Left colon (tissue), 2 donors: ENCODE data around the gene RASGRF1. TPM values are rescaled to one million over a fixed set of nuclear protein-coding genes. Genes with fewer than 3 reads are reported as not detected.

ENCODE experiments used
- ATAC-seq: fragments of 200-7000 bp; cut with Tn5 transposase; one replicate; pipeline ENCODE4 v1.9.1; 2020; ENCODE audit warnings: mild to moderate bottlenecking, moderate library complexity
- DNase-seq, 2 donors: peaks; one replicate each; pipeline ENCODE4 v3.0.0-alpha.2; 2020
- intact Hi-C, 2 donors: fragments of 100-400 bp; cut with DNase I in 1 of 2; cut with micrococcal nuclease in 1 of 2; formaldehyde crosslinking; loops; one replicate each; pipeline versions ENCODE4 v1.11.2 to v1.14.0; 2022; cut with DNase I, micrococcal nuclease
- total RNA-seq, 2 donors: library from RNA; stranded (reverse); fragmentation: NEBNext Ultra II Directional; extraction: Animal tissue kit (Norgen Biotek cat#: 25700); gene quantifications; one replicate each; pipeline ENCODE4 v1.2.1, GENCODE V29; 2021
- donor health status: DM: no; HTN: no; CAD: no.
- donor health status: DM: yes; HTN: yes; CAD: no.

Gene RASGRF1
- total RNA-seq, 2 donors from 2014 or later = 0.14 to 0.18 TPM

DNA sequence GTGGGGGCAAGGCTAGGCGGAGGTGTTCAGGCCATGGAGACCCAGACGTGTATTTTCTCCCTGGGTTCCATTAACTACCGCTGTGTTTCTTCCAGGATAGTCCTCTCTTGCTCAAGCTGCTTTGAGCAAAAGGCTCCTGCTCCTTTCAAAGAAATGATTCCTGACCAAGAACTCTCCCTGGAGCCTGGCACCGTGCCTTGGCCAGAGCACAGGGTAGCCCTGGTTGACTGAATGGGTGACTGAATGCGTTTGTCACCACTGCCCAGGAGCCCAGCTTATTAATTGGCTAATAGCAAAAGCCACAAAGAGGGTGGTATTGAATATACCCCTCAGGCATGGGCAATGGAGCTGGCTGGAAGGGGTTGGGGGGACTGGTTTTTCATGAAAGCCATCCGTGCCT, 13.9 kb downstream of the RASGRF1 start:
- peak in 1 of 2 donors; percentile 18 for DNase-seq

DNA sequence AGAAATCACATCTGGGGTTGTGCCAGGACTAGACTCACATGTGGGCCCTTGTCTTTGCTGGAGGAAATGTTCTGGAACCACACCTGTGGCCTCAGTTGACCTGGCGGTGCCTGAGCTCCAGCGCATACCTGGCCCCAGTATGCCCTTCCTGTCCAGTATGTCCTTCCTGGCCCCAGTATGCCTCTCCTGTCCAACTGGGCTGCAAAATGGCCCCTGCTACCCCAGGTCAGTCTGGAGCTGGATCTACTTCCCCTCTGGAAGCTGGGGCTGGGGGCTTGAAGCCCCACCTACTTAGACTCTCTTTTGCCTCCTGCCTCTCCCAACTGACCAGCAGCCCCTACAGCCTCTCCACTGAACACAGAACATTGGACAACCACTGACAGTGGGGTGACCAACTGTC, 15.3 kb downstream of the RASGRF1 start:
- no peak for DNase-seq
- ATAC-seq = no peak
- intact Hi-C loops = no loop called here

More for the DNA sequence above, 13.9 kb downstream of the RASGRF1 start:
- ATAC-seq = no peak
- intact Hi-C loops = no loop called here

DNA sequence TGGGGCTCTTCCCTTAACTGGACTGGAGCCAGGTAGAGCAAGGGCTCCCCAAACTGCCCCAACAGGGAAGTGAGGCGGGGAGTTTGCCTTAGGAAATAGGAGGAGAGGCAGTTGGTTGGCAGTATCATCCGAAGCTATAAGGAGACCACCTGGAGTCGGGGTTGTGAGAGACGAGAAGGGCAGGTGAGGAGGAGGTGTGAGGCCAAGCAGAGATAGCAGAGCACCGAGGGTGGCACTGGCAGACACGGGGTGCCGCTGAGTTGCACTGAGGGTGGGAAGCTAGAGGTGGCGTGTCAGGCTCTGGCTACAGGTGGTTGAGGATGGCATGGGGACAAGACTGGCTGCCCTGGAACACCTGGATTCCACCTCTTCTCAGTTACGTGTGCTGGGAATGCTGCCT, 17.2 kb downstream of the RASGRF1 start:
- no peak for ATAC-seq
- DNase-seq = no peak
- intact Hi-C loops = no loop called here

DNA sequence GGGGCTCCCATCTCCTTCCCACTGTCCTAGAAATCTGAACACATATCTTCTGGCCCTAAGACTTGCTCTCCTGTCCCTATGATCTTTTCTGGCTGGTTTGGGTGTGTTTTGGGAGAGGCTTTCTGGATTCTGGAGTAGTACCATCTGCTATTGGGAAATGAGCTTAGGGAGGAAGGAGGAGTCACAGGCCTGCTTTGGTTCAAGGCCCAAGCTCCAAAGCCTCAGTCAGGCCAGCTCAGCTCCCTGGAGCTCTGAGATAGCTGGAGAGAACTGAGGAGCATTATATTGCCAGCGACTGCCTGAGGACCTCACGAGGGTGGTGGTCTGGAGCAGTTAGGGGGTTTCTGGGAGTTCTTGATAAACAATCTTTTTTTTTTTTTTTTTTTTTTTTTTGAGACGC, 18.7 kb downstream of the RASGRF1 start:
- DNase-seq (no peak), ATAC-seq (no peak)
- intact Hi-C loops = no loop called here

DNA sequence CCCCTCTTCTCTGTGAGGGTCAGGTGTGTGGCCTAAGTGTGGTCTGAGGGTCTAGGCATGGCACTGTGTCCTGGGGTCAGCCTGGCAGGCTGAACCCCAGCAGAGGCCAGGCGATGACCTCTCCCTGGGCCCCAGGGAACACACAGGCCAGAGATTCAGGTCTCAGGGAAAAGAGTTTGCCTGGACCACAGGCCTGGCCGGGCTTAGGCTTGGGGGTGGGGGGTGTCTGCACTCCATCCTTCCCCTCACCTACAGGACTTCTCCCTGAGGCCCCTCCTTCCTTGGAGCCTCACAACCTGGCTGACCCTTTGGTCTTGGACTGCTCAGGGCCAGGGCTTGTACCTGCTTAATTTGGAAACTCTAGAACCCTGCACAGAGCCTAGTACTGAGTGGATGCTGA, 21.8 kb downstream of the RASGRF1 start:
- no peak for ATAC-seq
- no peak for DNase-seq
- intact Hi-C loops = no loop called here

DNA sequence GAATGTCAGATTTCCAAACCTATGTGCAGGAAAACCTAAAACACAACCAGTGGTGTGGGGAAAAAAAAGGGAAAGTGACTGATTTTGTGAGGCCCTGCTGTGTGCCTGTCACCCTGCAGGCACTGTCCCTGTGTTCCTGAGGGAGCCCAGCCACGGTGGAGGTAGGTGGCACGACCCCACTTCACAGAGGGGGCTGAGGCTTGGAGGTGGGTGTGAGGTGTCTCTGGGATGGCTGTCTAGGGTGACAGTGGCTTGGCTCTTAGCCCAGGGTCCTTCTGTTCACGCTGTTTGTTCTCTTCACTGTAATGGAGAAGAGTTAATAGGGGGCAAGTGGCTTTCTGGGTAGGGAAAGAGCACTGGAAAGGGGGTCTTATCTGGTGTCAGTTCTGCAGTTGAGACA, 22.6 kb downstream of the RASGRF1 start:
- intact Hi-C loops = no loop called here
- ATAC-seq = no peak
- DNase-seq = no peak

DNA sequence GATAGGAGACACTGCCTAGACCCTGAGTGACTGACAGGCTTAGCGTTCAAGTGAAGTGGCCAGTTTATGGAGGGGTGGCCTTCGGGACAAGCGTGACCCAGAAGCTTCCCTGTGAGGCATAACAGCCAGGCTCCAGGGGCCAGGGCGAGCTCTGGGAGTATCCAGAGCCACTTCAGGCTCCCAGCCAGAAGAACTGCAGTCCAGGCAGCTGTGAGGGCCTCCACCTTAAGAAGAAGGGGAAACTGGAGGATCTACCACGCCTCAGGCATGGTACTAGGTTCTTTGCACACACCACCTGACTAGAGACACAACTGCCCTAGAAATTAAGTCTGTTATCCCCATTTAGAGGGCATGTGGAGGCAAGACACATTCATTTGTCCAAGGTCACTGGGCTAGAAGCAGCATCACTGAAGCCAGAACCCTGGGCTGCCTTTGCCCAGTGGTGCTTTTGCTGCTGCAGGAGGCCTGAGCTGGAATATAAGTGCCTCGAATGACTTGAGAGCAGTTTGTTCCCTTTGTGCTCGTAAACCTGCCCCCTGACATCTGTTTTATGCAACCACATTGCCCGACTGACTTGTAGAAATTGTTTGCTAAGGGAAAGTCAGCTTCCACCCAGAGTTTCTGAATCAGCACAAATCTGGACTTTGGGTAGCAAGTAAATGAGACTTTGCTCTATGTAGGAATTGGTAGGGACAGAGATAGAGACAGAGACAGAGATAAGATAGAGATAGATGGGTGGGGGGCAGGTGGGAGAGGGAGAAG, 23.3 kb downstream of the RASGRF1 start:
- peak in 1 of 2 donors; percentile 55 for DNase-seq
- intact Hi-C loops = no loop called here
- peak; percentile 44 for ATAC-seq

DNA sequence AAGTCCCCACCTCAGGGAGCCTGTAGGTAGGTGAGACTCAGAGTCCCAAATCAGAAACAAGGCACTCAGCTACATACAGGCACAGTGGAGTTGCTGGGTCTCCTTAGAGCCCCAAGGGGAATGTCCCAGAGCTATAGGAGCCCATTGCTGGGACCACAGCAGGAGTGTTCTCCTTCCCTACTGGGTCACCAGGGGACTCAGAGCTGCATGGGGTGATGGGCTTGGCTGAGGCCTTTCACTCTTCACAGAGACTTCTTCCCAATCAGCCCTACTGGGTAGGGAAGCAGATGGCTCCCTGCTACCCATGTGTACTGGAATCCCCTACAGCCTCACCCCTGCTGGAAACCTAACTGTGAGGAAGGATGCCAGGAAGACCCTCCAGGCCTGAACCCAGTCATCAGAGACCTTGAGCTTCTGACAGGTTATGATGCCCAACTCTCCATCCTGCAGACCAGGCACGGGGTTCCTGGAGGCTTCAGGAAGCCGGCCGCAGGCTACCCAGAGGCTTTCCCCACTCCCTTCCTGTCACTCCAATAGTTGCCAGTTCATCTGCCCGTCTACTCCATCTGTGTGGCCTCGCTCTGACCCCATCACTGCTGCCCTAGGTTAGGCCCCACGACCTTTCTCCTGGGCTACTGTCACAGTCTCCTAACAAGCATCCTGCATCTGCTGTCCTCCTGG, 24.0 kb downstream of the RASGRF1 start:
- DNase-seq (no peak), ATAC-seq (no peak)
- intact Hi-C loops = no loop called here

DNA sequence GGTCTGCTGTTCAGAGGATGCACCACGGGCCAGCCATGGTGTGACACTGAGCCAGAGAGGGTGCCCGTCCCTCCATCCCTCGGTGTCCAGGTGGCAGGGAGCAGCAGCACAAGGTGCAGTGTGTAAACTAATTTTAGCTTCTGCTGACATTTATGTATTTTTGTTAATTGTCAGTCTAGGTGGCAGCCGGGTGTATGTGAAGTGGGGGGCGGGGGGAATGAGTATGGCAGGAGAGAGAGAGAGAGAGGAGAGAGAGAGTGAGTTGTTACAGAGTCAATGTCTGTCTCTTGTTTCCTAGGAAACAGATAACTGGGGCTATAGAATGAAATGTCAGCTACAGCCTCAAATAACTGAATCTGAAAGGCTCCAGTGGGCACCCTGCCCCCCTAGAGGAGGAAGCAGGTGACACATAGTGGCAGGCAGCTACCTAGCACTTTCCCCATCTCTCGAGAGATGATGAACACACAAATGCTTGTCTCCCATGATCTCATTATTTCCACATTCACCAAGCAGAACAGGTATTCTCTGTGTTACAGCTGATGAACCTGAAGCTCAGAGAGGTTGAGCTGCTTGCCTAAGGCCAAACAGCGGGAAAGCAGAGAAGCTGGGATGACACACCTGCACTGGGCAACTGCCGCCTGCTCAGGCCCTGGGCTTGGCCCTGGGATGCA, 24.7 kb downstream of the RASGRF1 start:
- DNase-seq (no peak), ATAC-seq (no peak)
- intact Hi-C loops = no loop called here

DNA sequence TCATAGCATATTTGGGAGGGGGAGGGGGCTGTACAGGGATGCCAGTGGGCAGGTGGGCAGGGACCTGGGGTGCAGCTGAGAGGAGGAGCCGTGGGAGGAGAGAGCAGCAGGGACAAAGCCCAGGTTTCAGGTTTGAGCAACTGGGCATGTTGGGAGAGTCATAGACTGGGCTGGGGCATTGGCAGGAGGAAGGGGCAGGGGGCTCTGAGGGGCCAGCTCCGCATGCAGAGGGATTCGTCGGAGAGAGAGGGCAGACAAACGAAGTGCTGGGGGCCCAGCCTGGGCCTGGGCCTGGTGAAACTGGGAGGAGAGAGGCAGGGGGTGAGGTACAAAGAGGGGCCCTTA, 25.2 kb downstream of the RASGRF1 start:
- ATAC-seq = no peak
- intact Hi-C loops = no loop called here
- DNase-seq = no peak

DNA sequence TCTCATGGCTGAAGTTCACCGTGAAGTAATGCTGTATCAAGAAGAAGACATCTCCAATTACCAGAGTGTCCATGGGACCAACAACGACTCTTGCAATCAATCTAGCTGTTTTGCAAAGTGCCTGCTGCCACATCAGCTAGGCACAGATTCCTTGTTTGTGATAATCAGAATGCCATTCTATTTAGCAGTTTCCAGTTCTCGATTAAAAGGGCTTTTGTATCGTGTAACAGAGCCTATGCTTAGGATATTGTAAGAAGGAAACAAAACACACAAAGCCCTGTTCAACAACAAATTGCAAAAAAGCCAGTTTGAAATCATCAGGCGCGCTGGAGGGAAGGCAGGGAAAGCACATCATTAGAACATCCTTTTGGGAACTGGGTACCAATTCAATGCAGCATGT, 26.1 kb downstream of the RASGRF1 start:
- ATAC-seq (no peak), DNase-seq (no peak)
- intact Hi-C loops = no loop called here

DNA sequence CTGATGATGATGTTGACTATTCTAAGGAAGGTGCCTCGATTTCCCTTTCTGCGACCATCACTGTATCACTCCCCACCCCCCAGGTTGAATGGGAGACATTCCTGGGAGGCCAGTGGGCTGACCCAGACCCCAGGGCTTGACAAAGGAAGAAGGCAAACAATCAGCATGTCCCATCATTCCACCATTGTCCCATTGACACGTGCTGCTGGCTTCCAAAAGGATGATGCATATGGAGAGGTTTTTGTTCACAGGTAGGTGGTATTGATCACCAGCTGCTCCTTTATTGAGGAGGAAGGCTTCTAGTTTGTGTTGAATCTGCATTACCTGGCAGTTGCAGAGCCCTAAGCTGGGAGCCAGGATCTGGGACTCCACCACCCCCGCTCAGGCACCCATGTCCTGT, 30.4 kb downstream of the RASGRF1 start:
- intact Hi-C loops = no loop called here
- no peak for DNase-seq
- ATAC-seq = no peak

DNA sequence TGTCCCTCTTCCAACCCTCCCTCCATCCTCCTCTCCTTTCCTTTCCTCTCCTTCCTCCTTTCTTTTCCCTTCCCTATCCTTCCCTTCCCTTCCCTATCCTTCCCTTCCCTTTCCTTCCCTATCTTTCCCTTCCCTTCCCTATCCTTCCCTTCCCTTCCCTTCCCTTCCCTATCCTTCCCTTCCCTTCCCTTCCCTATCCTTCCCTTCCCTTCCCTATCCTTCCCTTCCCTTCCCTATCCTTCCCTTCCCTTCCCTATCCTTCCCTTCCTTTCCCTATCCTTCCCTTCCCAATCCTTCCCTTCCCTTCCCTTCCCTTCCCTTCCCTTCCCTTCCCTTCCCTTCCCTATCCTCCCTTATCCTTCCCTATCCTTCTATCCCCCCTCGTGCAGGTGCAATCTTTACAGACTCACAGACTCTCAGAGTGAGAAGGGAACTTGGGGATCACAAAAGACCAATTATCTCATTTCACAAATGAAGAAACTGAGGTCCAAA, 31.5 kb downstream of the RASGRF1 start:
- intact Hi-C loops = no loop called here
- no peak for DNase-seq
- ATAC-seq = no peak

DNA sequence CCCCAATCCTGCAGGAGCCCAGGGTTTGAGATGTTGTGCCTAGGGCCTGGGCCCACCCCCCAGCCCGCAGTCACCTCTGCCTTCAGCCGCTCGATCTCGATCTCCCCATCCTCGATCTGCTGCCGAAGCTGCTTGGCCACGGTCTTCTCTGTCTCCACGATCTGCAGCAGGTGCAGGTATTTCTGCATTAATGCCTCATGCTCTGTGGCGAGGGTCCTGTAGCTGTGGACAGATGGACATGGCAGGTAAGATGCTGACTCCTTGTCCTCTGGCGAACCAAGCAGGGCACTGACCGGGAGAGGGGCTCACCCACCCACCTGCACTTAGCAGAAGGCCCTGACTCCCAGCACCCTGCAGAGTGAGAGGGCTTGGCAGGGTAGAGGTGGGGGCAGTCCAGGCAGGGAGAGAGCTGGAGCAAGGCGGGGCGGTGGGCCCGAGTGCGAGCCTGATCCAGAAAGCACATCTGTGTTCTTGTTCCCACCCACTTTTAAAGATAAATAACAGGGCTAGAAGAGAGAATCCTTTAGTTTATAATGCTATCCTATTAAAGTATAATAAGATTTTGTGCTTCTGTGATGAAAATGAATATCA, 32.2 kb downstream of the RASGRF1 start:
- ATAC-seq (no peak), DNase-seq (no peak)
- intact Hi-C loops = no loop called here

DNA sequence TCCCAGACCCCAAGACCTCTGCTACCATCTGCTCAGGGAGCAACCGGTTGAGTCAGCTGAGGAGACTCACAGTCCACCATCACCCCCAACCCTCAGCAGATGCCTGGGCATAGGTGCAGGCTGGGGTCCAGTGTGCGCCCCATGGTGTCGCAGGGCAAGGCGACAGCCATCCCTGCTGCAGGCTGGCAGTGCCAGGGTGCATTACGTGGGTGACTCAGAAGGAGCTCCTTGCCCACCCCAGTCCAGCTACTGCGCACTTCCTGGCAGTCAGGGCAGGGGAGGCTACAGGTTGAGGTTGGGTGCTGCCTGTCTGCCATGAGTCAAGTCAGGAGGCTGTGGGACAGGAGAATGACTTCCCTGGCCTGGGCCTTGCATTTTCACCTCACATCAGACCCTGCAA, 33.5 kb downstream of the RASGRF1 start:
- no peak for DNase-seq
- intact Hi-C loops = no loop called here
- ATAC-seq = no peak

DNA sequence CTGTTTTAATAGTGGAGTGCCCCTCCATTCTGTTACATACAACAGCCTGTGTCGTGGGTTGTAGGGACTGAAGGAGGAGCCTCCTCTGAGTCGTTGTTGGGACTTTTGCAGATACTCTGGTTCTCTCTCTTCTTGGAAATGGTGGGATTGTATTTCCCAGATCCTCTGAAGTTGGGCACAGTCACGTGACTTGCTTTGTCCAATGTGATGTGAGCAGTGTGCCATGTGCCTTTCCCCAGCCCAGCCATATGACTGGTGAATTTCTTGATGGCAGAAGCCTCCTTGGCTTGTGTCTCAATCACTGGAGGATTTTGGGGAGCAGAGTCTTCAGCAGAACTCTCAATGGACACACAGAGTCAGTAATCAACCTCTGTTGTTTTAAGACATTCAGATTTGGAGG, 36.2 kb downstream of the RASGRF1 start:
- intact Hi-C loops = no loop called here
- no peak for ATAC-seq

DNA sequence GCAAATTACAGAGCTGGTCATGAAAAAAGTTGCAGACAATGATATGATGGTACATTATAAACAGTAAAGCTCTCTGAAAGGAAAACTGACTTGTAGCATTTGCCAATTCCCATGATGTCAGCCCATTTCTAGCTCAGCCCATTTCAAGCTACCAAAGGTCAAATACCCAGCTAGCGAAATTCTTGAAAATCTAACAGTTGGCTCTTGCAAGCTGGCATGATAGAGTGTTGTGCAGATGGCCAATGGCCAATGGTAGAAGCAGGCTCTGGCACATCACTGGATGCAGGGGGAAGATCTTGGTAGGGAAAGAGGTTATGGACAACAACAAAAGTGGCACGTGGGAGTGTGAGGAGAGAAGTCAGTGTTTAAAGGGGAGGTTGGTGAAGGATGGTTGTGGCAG, 36.7 kb downstream of the RASGRF1 start:
- intact Hi-C loops = no loop called here
- ATAC-seq = no peak

More for the DNA sequence above, 36.2 kb downstream of the RASGRF1 start:
- no peak for DNase-seq

DNA sequence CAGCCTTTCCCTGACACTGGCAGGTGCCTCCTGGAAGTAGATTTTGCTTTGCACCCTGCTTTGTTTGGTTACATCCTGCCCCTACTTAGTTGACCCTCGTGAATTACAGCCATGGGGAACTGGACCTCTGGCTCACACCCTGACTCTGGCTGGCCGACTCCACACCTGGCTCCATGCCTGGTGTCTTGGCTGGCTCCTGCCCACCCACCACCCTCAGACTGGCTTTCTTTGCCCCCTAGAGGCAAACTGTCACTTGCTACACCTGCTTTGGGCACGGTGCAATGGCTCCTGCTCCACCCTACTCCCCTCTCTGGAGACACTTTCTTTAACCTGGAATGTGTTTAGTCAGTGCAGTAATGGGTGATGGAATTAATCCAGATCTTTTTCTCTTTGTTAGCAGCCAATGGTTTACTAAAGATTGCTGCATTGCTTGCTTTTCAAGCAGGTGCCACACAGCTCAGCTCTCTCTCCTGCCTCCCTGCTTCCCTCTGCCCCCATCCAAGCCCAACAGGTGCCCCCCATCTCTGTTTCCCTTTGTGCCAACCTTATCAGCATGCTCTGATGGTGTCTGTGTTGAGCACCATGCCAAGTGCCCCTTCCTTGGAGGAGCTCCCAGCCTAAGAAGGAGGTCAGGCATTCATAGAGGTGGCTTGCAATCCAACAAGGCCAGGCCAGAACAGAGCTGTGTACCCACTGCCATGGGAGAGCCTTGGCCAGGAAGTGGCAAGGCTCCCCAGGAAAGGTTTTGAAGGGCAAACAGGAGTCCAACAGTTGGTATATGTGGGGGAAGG, 38.4 kb downstream of the RASGRF1 start:
- ATAC-seq (no peak), DNase-seq (no peak)
- intact Hi-C loops = no loop called here

More for the DNA sequence above, 36.7 kb downstream of the RASGRF1 start:
- DNase-seq = no peak

DNA sequence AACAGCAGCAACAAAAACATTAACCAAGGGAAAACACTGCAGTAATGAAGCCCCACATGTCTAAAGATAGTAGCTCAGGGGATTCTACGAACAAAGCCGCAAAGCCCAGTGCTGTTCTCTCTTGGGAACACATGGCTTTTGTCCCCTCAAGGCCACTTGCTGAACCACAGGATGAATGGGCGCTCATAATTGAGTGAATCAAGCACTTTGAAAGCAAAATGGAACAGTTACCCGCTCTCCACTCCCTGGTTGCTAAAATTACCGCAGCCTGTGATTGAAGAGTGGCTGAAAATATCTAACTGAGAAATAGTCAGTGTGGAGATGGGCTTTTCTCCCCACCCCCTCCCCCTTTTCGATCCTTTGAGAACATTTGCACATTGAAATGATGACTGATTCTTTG, 39.6 kb downstream of the RASGRF1 start:
- ATAC-seq (no peak), DNase-seq (no peak)
- intact Hi-C loops = no loop called here
